HepG2 (cell line): ENCODE measurements around the gene ZNF771. TPM values are rescaled to one million over a fixed set of nuclear protein-coding genes. Genes with fewer than 3 reads are reported as not detected.

Experiments used
- AFF4 ChIP-seq: sonication (generic); formaldehyde crosslinking; IDR thresholded peaks from 2 replicates; pipeline ENCODE4 v1.4.0; 2020; ENCODE audit warnings: missing genetic modification reagents
- MXD3 ChIP-seq: IDR thresholded peaks from 2 replicates; pipeline ENCODE4 v1.6.1; 2016; ENCODE audit warnings: mild to moderate bottlenecking, missing biosample characterization, missing genetic modification reagents
- NAIF1 ChIP-seq: sonication (generic); formaldehyde crosslinking; IDR thresholded peaks from 2 replicates; pipeline ENCODE4 v1.5.0; 2020; ENCODE audit warnings: mild to moderate bottlenecking, missing genetic modification reagents, borderline replicate concordance
- RBFOX2 ChIP-seq: fragments of 200-400 bp; formaldehyde crosslinking; IDR thresholded peaks from 2 replicates; pipeline ENCODE4 v1.6.1; 2017; ENCODE audit warnings: low read depth, mild to moderate bottlenecking, low read length
- SMAD1 ChIP-seq: sonication (generic); formaldehyde crosslinking; IDR thresholded peaks from 2 replicates; pipeline ENCODE4 v1.4.0; 2020; ENCODE audit warnings: missing genetic modification reagents, low read depth, mild to moderate bottlenecking, borderline replicate concordance
- SPEN ChIP-seq: sonication (generic); formaldehyde crosslinking; IDR thresholded peaks from 2 replicates; pipeline ENCODE4 v1.5.1; 2020; ENCODE audit warnings: low read depth, mild to moderate bottlenecking, missing genetic modification reagents
- THRA ChIP-seq: sonication (generic); formaldehyde crosslinking; IDR thresholded peaks from 2 replicates; pipeline ENCODE4 v1.4.0; 2020; ENCODE audit warnings: missing genetic modification reagents, borderline replicate concordance
- ZNF317 ChIP-seq: sonication (generic); formaldehyde crosslinking; IDR thresholded peaks from 2 replicates; pipeline ENCODE4 v1.5.0; 2020; ENCODE audit warnings: mild to moderate bottlenecking, missing genetic modification reagents
- ZNF44 ChIP-seq: sonication (generic); formaldehyde crosslinking; IDR thresholded peaks from 2 replicates; pipeline ENCODE4 v1.5.1; 2020; ENCODE audit warnings: mild to moderate bottlenecking, missing genetic modification reagents
- ZNF530 ChIP-seq: sonication (generic); formaldehyde crosslinking; IDR thresholded peaks from 2 replicates; pipeline ENCODE4 v1.5.0; 2020; ENCODE audit warnings: low read depth, mild to moderate bottlenecking, missing genetic modification reagents
- ZNF609 ChIP-seq: sonication (generic); formaldehyde crosslinking; IDR thresholded peaks from 2 replicates; pipeline ENCODE4 v1.4.0; 2020; ENCODE audit warnings: mild to moderate bottlenecking, missing genetic modification reagents, borderline replicate concordance
- ZNF670 ChIP-seq: sonication (generic); formaldehyde crosslinking; IDR thresholded peaks from 2 replicates; pipeline ENCODE4 v1.8.0; 2022; ENCODE audit warnings: mild to moderate bottlenecking, missing genetic modification reagents, borderline replicate concordance
- ZNF740 ChIP-seq: sonication (generic); formaldehyde crosslinking; IDR thresholded peaks from 2 replicates; pipeline ENCODE4 v1.4.0; 2020; ENCODE audit warnings: missing genetic modification reagents
- ZNF761 ChIP-seq: sonication (generic); formaldehyde crosslinking; conservative IDR thresholded peaks from 2 replicates; pipeline ENCODE4 v1.4.0; 2020; ENCODE audit warnings: mild to moderate bottlenecking, missing genetic modification reagents
- polyA plus RNA-seq, 8 experiments: library from polyadenylated mRNA; depleted of rRNA in 3 of 8; stranded (reverse) in 7 of 8; unstranded in 1 of 8; fragments of >200 nt; fragmentation: Illumina TruSeq in 4 of 8; extraction: Trizol in 4 of 8; gene quantifications; 2 replicates each; pipeline versions ENCODE4 v1.2.1 to v1.2.3, GENCODE V29; 2011 to 2016; ENCODE audit warnings: low read depth in 4 of 8, missing spikeins in 1 of 8, mixed read lengths in 1 of 8; ENCODE audit not compliant: insufficient read depth in 1 of 8
- total RNA-seq, 5 experiments: library from RNA; depleted of rRNA; stranded (reverse); fragments of >200 nt; fragmentation: Illumina TruSeq; extraction: Trizol; gene quantifications; 2 replicates each; pipeline ENCODE4 v1.2.3, GENCODE V29; 2016; ENCODE audit warnings: low read depth in 1 of 5
- TF ChIP-seq, protein P1 (sequence below): sonication (generic); formaldehyde crosslinking; IDR thresholded peaks from 2 replicates; pipeline ENCODE4 v1.4.0; 2020; ENCODE audit warnings: missing genetic modification reagents

The ZNF771 gene
- total and polyA plus RNA-seq, 2 of the 13 experiments (the other 11 are each of a cell fraction or from before 2014, with no cell fraction given), result 5.0 to 11.8 TPM

GRCh38 chr16:30434852-30435251 lies 27.4 kb downstream of the ZNF771 start (continued):
- TF ChIP-seq THRA (CRISPR knock-in tag) (no peak), NAIF1 (CRISPR knock-in tag) (no peak), ZNF317 (CRISPR knock-in tag) (no peak), ZNF44 (CRISPR knock-in tag) (no peak), SPEN (CRISPR knock-in tag) (no peak), SMAD1 (CRISPR knock-in tag) (no peak), ZNF670 (no peak), MXD3 (no peak), ZNF761 (CRISPR knock-in tag) (no peak), ZNF740 (CRISPR knock-in tag) (no peak), ZNF530 (no peak), AFF4 (CRISPR knock-in tag) (no peak), RBFOX2 (no peak), ZNF609 (CRISPR knock-in tag) (no peak)
- TF ChIP-seq, protein P1, sequence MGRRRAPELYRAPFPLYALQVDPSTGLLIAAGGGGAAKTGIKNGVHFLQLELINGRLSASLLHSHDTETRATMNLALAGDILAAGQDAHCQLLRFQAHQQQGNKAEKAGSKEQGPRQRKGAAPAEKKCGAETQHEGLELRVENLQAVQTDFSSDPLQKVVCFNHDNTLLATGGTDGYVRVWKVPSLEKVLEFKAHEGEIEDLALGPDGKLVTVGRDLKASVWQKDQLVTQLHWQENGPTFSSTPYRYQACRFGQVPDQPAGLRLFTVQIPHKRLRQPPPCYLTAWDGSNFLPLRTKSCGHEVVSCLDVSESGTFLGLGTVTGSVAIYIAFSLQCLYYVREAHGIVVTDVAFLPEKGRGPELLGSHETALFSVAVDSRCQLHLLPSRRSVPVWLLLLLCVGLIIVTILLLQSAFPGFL (CRISPR knock-in tag), result no peak
